K562 (cell line): ENCODE results near the gene ZNF222. TPM values are rescaled to one million over a fixed set of nuclear protein-coding genes. Genes with fewer than 3 reads are reported as not detected.

ENCODE experiments used
- HCFC1 ChIP-seq: IDR thresholded peaks from 2 replicates; pipeline ENCODE4 v1.6.1; 2012; ENCODE audit warnings: low read depth, low read length, improper control_type of control experiment
- ZBTB40 ChIP-seq, 2 experiments: fragments of 450-650 bp in 1 of 2; sonication (generic) in 1 of 2; formaldehyde crosslinking in 1 of 2; IDR thresholded peaks; 2 replicates each; pipeline versions ENCODE4 v1.7.1 to v1.9.0; 2016 to 2022; ENCODE audit warnings: inconsistent platforms in 1 of 2, mild to moderate bottlenecking in 1 of 2, missing genetic modification reagents in 1 of 2
- ZNF644 ChIP-seq: fragments of 200-800 bp; sonication (Bioruptor generic); IDR thresholded peaks from 2 replicates; pipeline ENCODE4 v1.6.1; 2016; ENCODE audit warnings: low read depth, missing genetic modification characterization, missing compliant biosample characterization
- ZNF778 ChIP-seq: fragments of 450-650 bp; formaldehyde crosslinking; IDR thresholded peaks from 2 replicates; pipeline ENCODE4 v1.4.0; 2020; ENCODE audit warnings: mild to moderate bottlenecking, moderate library complexity
- polyA plus RNA-seq, 8 experiments: library from polyadenylated mRNA; depleted of rRNA in 4 of 8; stranded (reverse) in 5 of 8; unstranded in 3 of 8; fragments of >200 nt; fragmentation: Nextera tagmentation in 2 of 8; fragmentation: Illumina TruSeq in 1 of 8; extraction: Ambion mirVana in 2 of 8; extraction: Trizol in 1 of 8; gene quantifications; 2 replicates each; pipeline versions ENCODE4 v1.2.1 to v1.2.3, GENCODE V29; 2011 to 2014; ENCODE audit warnings: inconsistent platforms in 1 of 8, missing spikeins in 1 of 8
- total RNA-seq, 7 experiments: library from RNA; depleted of rRNA in 6 of 7; stranded (reverse); fragments of >200 nt in 6 of 7; fragmentation: Illumina TruSeq in 2 of 7; extraction: Trizol in 2 of 7; gene quantifications; 2 replicates each; pipeline versions ENCODE4 v1.2.1 to v1.2.3, GENCODE V29; 2011 to 2021; ENCODE audit warnings: low replicate concordance in 1 of 7

ZNF222 gene
- total and polyA plus RNA-seq, 9 of the 15 experiments (the other 6 are each of a cell fraction or from before 2014, with no cell fraction given), result 2.3 to 4.5 (median 3.0) TPM

GRCh38 chr19:44059229-44059628 lies 34.0 kb downstream of the ZNF222 start (continued):
- TF ChIP-seq ZBTB40 (IDR thresholded peaks at IDR 0.05), result no peak
- TF ChIP-seq ZBTB40 (CRISPR knock-in tag; IDR thresholded peaks at IDR 0.05), result no peak
- no peak for TF ChIP-seq ZNF778 (CRISPR knock-in tag)
- TF ChIP-seq ZNF644, result no peak
- TF ChIP-seq HCFC1, result no peak
